PFSK-1 (cell line): ENCODE data around the gene ECT2.

Experiments used
- FOXP2 ChIP-seq: optimal IDR thresholded peaks from 2 replicates; pipeline ENCODE3; 2011; ENCODE audit warnings: borderline replicate concordance, control low read depth, inconsistent platforms; ENCODE audit not compliant: insufficient read depth; ENCODE audit errors: extremely low read length, extremely low read depth
- POLR2AphosphoS5 ChIP-seq: IDR thresholded peaks from 2 replicates; pipeline ENCODE4 v1.6.1; 2012; ENCODE audit warnings: low read depth, mild to moderate bottlenecking, control low read depth, low read length, moderate library complexity
- SIN3A ChIP-seq: IDR thresholded peaks from 2 replicates; pipeline ENCODE4 v1.6.1; 2012; ENCODE audit warnings: mild to moderate bottlenecking, low read length, moderate library complexity, borderline replicate concordance; ENCODE audit not compliant: insufficient read depth
- TAF1 ChIP-seq: IDR thresholded peaks from 2 replicates; pipeline ENCODE4 v1.6.1; 2012; ENCODE audit warnings: low read length, control low read depth, borderline replicate concordance; ENCODE audit not compliant: insufficient read depth
- TF ChIP-seq, protein P1 (sequence below), 2 experiments: IDR thresholded peaks; 2 replicates each; pipeline versions ENCODE4 v1.6.1 to v1.8.0; 2011 to 2012; ENCODE audit warnings: low read depth in 2 of 2, low read length in 2 of 2, control low read depth in 1 of 2, inconsistent platforms in 1 of 2, mild to moderate bottlenecking in 1 of 2, moderate library complexity in 1 of 2; ENCODE audit not compliant: insufficient read depth in 1 of 2

Gene ECT2

DNA sequence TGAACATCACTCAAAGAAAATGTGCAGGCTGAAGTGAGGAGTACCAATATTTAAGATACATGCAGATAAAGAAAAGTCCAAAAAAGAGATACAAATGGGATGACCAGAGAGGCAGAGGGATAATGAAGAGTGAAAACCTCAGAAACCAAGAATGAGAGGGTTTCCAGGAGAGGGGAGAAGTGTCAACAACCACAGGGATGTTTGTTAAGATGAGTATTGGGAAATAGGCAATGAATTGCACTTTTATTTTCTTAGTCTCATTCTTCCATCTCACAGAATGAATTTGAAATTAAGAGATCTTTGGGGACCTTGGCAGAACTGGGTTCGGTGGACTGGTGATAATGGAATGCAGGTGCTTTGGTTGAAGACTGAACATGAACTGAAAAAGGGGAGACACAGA, 102.5 kb downstream of the ECT2 start:
- TF ChIP-seq SIN3A (no peak), TAF1 (no peak), FOXP2 (no peak), POLR2AphosphoS5 (no peak)

DNA sequence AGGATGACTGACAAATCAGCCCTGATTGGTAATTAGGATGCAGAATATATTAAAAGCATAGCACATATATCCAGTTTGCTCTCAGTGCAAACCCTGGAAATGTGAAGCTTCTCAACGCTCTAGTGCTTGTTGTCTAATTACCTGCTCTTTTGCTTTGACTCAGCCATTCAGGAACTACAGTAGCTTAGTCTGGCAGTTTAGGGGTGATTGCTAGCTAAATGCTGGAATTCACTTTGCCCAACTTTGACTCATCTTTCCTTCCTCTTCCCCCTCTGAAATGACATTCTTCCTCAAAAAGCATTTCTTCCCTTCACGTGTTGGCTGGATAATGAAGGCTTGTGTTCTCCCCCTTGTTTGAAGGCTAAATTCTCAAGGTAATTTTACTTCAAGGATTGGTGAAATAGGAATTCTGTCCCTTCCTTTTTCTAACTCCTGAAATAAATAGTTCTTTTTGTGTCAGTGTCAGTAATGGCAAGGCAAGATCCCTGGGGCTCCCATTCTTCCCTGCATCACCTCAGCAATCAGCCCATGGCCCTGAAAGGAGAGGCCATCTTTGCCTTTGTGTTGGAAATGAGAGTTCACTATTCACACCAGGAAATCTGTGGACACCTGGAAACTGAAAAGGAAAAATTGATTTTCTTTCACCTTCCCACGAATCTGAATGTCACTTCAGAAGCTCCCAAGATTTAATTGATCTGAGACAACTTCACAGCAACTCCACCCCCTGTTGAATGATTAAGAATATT, 103.6 kb downstream of the ECT2 start:
- TF ChIP-seq, protein P1, sequence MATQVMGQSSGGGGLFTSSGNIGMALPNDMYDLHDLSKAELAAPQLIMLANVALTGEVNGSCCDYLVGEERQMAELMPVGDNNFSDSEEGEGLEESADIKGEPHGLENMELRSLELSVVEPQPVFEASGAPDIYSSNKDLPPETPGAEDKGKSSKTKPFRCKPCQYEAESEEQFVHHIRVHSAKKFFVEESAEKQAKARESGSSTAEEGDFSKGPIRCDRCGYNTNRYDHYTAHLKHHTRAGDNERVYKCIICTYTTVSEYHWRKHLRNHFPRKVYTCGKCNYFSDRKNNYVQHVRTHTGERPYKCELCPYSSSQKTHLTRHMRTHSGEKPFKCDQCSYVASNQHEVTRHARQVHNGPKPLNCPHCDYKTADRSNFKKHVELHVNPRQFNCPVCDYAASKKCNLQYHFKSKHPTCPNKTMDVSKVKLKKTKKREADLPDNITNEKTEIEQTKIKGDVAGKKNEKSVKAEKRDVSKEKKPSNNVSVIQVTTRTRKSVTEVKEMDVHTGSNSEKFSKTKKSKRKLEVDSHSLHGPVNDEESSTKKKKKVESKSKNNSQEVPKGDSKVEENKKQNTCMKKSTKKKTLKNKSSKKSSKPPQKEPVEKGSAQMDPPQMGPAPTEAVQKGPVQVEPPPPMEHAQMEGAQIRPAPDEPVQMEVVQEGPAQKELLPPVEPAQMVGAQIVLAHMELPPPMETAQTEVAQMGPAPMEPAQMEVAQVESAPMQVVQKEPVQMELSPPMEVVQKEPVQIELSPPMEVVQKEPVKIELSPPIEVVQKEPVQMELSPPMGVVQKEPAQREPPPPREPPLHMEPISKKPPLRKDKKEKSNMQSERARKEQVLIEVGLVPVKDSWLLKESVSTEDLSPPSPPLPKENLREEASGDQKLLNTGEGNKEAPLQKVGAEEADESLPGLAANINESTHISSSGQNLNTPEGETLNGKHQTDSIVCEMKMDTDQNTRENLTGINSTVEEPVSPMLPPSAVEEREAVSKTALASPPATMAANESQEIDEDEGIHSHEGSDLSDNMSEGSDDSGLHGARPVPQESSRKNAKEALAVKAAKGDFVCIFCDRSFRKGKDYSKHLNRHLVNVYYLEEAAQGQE (IDR thresholded peaks at IDR 0.05; ENCODE audit: insufficient read depth in 1 of 2, low read depth in 2 of 2, low read length in 2 of 2), result no peak

DNA sequence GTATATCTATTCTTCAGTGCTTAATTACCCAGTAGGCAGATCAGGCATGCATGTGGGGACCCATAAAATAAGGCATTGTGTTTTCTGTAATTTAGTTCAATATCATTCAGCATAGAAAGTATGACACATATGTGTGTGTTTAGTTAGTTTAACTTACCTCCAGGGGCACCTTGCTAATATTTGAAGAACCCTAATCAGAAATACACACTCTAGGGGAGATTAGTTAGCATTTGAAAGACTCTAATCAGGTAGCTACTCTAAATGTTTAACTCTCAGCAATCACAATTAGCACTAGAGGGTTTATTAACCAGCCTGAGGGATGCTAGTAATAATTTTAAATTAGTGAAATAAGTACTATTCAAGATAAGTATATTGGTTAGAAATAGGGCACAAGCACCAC, 104.5 kb downstream of the ECT2 start:
- no peak for TF ChIP-seq POLR2AphosphoS5
- TF ChIP-seq, protein P1 (IDR thresholded peaks at IDR 0.05; ENCODE audit: insufficient read depth in 1 of 2, low read depth in 2 of 2, low read length in 2 of 2), result no peak
- no peak for TF ChIP-seq FOXP2
- no peak for TF ChIP-seq TAF1
- no peak for TF ChIP-seq SIN3A

DNA sequence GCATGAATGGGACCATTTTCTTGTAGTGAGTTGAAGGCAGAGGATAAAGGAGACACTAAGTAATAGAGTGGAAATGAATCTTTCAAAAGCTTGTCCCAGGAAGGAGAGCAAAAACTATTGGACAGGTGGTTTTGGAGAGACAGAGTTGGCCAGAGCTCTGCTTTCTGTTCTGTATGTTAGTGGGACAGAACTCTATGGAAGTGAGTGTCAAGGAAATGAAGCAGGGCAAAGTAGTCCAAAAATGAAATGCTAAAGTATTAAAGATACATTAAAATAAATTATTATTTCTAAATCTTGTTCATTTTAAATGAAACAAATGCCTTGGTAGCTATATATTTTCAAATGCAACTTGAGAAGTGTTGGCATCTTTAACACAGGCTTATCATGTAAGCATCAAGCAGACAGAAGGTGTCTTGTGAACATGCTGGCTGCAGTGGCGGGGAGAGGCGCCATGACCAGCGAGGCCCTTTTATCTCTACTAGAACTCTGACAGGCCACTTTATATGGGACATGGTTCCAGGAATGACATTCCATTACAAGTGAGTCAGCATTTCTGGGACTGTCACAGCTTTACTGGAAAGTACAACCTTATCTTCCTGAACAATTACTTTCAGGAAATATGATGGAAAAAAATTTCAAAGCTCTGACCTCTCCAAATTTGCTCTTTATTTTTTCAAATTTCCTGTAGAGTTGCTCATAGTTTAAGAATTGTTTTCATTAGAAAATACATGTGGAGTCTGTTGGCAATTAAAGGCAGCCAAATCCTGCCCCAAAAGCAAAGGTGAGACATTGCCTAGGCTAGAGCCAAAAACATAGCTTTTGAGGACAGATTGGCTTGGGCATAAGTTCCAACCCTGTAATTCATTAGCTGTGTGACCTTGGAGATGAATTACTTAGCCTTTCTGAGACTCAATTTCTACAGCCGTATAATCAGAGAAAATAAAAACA, 106.5 kb downstream of the ECT2 start:
- no peak for TF ChIP-seq FOXP2
- TF ChIP-seq, protein P1 (IDR thresholded peaks at IDR 0.05; ENCODE audit: insufficient read depth in 1 of 2, low read depth in 2 of 2, low read length in 2 of 2), result no peak
- no peak for TF ChIP-seq POLR2AphosphoS5
- no peak for TF ChIP-seq TAF1
- no peak for TF ChIP-seq SIN3A

DNA sequence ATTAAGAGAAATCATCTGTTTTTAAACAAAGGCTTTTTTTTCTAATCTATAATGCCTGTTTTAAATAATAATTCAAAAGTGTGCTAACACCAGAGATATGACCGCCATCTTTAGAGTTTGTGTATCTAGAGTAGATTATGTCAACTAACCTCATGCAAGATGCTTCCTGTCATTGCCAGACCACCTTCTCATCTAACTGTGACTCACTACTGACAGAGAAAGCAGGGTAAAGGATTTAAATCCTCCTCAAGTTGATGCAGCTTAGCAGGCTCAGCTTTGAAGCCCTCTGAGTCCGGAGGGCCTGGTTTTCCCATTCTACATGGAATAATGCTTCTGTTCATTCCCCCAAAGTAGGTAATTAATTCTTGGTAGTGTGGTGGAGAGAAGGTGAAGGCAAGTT, 108.5 kb downstream of the ECT2 start:
- TF ChIP-seq TAF1 (no peak), SIN3A (no peak), FOXP2 (no peak), POLR2AphosphoS5 (no peak)
- TF ChIP-seq, protein P1 (IDR thresholded peaks at IDR 0.05; ENCODE audit: insufficient read depth in 1 of 2, low read depth in 2 of 2, low read length in 2 of 2), result no peak
